ENCODE data around the gene GMDS.
"Not testable (repeated sequence)": the region's sequence is repeated elsewhere in the genome, so short reads cannot be mapped to it uniquely, and the experiment has no call there.

Gene GMDS

GRCh38 chr6:1848752-1849151, 396.7 kb downstream of the GMDS start:
- TF ChIP-seq, protein P1, sequence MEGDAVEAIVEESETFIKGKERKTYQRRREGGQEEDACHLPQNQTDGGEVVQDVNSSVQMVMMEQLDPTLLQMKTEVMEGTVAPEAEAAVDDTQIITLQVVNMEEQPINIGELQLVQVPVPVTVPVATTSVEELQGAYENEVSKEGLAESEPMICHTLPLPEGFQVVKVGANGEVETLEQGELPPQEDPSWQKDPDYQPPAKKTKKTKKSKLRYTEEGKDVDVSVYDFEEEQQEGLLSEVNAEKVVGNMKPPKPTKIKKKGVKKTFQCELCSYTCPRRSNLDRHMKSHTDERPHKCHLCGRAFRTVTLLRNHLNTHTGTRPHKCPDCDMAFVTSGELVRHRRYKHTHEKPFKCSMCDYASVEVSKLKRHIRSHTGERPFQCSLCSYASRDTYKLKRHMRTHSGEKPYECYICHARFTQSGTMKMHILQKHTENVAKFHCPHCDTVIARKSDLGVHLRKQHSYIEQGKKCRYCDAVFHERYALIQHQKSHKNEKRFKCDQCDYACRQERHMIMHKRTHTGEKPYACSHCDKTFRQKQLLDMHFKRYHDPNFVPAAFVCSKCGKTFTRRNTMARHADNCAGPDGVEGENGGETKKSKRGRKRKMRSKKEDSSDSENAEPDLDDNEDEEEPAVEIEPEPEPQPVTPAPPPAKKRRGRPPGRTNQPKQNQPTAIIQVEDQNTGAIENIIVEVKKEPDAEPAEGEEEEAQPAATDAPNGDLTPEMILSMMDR (IDR thresholded peaks at IDR 0.05; ENCODE audit: control insufficient read depth, insufficient read depth, low read depth, low read length, missing control alignments) = no peak
- DNase-seq (ENCODE audit: low read depth) = no peak

DNA sequence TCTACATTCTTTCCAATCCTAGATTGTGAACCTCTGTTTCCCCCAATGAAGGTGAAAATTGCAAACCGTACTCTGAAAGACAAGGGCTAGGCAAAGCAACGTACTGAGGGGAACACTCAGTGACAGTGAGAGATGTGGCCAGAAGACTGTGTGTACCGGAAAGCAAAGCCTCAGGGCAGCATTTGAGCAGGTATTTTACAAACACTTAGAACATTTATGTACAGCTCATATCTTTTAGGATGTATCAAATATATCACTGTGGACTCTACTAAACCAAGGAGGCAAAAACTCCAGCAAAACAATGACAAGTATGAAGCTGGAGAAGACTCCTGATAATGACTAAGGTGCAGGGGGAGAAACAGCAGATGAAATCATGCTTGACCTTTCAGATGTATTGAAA, 398.8 kb downstream of the GMDS start:
- no peak for DNase-seq (ENCODE audit: low read depth)
- TF ChIP-seq, protein P1 (IDR thresholded peaks at IDR 0.05; ENCODE audit: control insufficient read depth, insufficient read depth, low read depth, low read length, missing control alignments) = no peak

More at GRCh38 chr6:1848752-1849151, 396.7 kb downstream of the GMDS start:
- H3K4me3 ChIP-seq (ENCODE audit: control insufficient read depth, low read depth, low read length) = no peak overlapping the region

GRCh38 chr6:1845543-1845942, 399.9 kb downstream of the GMDS start:
- not testable (repeated sequence) for H3K4me3 ChIP-seq (ENCODE audit: control insufficient read depth, low read depth, low read length); DNase-seq (ENCODE audit: low read depth)

More for the DNA sequence above, 398.8 kb downstream of the GMDS start:
- H3K4me3 ChIP-seq (ENCODE audit: control insufficient read depth, low read depth, low read length) = no peak overlapping the region

- H3K4me3 ChIP-seq (ENCODE audit: control insufficient read depth, low read depth, low read length) = no peak overlapping the region
- TF ChIP-seq, protein P1 (IDR thresholded peaks at IDR 0.05; ENCODE audit: control insufficient read depth, insufficient read depth, low read depth, low read length, missing control alignments) = no peak
- no peak for DNase-seq (ENCODE audit: low read depth)
These were observed 403.1 kb downstream of the GMDS start for GRCh38 chr6:1842334-1842733.

- no peak overlapping the region for H3K4me3 ChIP-seq (ENCODE audit: control insufficient read depth, low read depth, low read length)
- no peak for DNase-seq (ENCODE audit: low read depth)
- TF ChIP-seq, protein P1 (IDR thresholded peaks at IDR 0.05; ENCODE audit: control insufficient read depth, insufficient read depth, low read depth, low read length, missing control alignments) = no peak
These were observed 404.3 kb downstream of the GMDS start for GRCh38 chr6:1841136-1841535.

DNA sequence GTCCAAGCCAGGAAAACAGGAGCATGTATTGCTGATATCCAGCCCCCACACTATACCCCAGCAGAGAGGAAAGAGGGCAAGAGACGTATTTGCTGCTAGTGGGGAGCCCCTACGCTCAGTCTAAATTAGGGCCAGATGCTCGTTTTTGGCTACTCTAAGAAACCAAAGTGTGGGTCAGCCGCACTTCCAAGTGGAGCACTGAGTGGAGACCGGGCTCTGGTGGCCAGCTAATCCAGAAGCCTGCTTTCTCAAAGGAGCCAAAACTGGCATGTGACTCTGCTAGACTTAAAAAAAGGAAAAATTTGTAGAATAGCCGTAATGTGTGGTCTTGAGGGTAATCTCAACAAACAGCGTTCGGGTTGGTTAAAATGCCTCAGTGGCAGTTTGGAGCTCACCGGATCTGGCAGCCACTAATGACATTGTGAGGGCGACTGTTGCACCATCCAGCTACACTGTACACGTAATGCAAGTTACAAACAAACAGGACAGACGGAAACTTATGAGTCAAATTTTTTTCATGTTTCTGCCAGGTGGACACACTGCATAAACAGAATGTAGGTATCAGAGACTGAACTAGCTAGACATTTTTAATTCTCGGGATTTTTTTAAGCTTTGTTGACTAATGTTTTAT, 404.8 kb downstream of the GMDS start:
- TF ChIP-seq, protein P1 (IDR thresholded peaks at IDR 0.05; ENCODE audit: control insufficient read depth, insufficient read depth, low read depth, low read length, missing control alignments) = no peak
- DNase-seq (ENCODE audit: low read depth) = no peak
- H3K4me3 ChIP-seq (ENCODE audit: control insufficient read depth, low read depth, low read length) = no peak overlapping the region

GRCh38 chr6:1839361-1839760, 406.0 kb downstream of the GMDS start:
- DNase-seq (ENCODE audit: low read depth) = no peak
- TF ChIP-seq, protein P1 (IDR thresholded peaks at IDR 0.05; ENCODE audit: control insufficient read depth, insufficient read depth, low read depth, low read length, missing control alignments) = no peak
- no peak overlapping the region for H3K4me3 ChIP-seq (ENCODE audit: control insufficient read depth, low read depth, low read length)

Data from AG09309 (cell line).